Inflammatory macrophage treated with lipopolysaccharide for 4 hours (primary cell): ENCODE data around the gene GRM4.

ENCODE experiments used
- DNase-seq: peaks from one replicate; pipeline ENCODE4 v3.0.0-alpha.2; 2020

GRM4 gene

GRCh38 chr6:34157236-34157830 lies 11.4 kb upstream of the GRM4 start:
- no peak for DNase-seq

GRCh38 chr6:34155471-34156300 lies 9.8 kb upstream of the GRM4 start:
- DNase-seq: no peak

GRCh38 chr6:34154668-34155447 lies 9.0 kb upstream of the GRM4 start:
- DNase-seq: no peak

- no peak for DNase-seq
These were observed 7.1 kb upstream of the GRM4 start for GRCh38 chr6:34152806-34153520.

- no peak for DNase-seq
These were observed 6.2 kb upstream of the GRM4 start for GRCh38 chr6:34152042-34152524.

GRCh38 chr6:34151321-34152041 lies 5.6 kb upstream of the GRM4 start:
- no peak for DNase-seq

GRCh38 chr6:34150766-34151165 lies 4.9 kb upstream of the GRM4 start:
- DNase-seq: no peak

GRCh38 chr6:34149831-34150400 lies 4.0 kb upstream of the GRM4 start:
- no peak for DNase-seq

- no peak for DNase-seq
These were observed 3.5 kb upstream of the GRM4 start for GRCh38 chr6:34149452-34149810.

GRCh38 chr6:34148631-34149451 lies 3.0 kb upstream of the GRM4 start:
- DNase-seq: no peak

- no peak for DNase-seq
These were observed 2.2 kb upstream of the GRM4 start for GRCh38 chr6:34147906-34148630.

- DNase-seq: no peak
These were observed 1.1 kb upstream of the GRM4 start for GRCh38 chr6:34146801-34147592.

- no peak for DNase-seq
These were observed 496 bp downstream of the GRM4 start for GRCh38 chr6:34145161-34146020.

- DNase-seq: no peak
These were observed 1.2 kb downstream of the GRM4 start for GRCh38 chr6:34144581-34145160.

- DNase-seq: no peak
These were observed 1.9 kb downstream of the GRM4 start for GRCh38 chr6:34143884-34144580.

- no peak for DNase-seq
These were observed 2.5 kb downstream of the GRM4 start for GRCh38 chr6:34143196-34143883.
